ENCODE measurements around the gene PRKCZ.

The PRKCZ gene

GRCh38 chr1:2194898-2195673 lies 144.9 kb downstream of the PRKCZ start:
- peak; percentile 86 for DNase-seq (ENCODE audit: low spot score)

GRCh38 chr1:2195785-2196184 lies 145.6 kb downstream of the PRKCZ start:
- DNase-seq (ENCODE audit: low spot score) = no peak

DNA sequence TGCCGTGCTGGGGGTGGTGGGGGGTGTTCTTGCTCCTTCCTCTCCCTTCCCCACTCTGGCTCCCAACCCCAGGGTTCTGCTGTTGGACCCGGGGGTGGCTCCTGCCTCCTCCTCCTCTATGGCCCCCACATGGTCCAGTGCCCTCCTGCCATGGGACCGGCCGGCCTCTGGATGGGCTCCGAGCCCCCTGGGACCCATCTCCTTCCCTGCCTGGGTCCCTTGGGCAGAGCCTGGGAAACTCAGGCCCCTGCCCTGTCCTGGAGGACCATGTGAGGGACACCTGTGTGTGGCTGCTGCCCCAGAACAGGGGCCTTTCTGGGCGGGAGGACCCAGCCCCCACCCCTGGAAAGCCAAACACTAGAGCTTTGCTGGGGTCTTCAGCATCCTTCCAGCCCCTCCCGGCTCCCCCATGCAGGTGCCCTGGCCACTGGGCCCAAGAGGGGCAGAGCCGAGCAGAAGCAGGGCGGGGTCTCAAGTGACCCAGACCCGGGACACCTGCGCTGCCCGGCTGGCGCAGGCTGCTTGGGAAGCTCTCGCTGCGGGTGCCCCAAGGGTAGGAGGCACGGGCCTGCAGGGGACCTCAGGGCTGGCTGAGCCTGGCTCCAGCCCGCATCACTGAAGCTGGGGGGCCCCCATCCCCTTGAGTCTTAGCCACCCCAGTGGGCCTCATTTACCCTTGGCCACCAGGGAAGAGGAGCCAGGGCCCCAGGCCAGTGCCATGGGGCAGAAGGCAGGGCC lies 146.9 kb downstream of the PRKCZ start:
- DNase-seq (ENCODE audit: low spot score) = no peak

DNA sequence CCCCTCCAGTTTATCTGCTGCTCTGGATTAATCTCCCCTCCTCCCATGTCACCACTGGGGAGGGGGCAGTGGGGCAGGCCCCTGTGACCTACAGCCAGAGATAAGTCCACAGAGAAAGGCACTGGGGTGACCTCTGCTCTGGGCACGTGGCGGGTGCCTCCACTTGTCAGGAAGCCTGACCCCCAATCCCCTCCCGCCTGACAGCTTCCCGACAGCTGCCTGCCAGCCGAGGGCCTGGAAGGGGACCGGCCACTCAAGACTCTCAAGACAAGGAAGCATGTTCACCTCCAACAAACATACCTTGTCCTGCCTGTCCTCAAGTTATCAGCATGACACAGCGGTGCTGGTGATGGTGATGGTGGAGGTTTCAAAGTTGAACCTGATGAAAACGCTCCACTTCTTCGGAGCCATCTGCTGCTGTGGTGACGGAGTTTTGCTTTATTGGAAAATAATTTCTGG lies 147.5 kb downstream of the PRKCZ start:
- no peak for DNase-seq (ENCODE audit: low spot score)

GRCh38 chr1:2198571-2198970 lies 148.4 kb downstream of the PRKCZ start:
- no peak for DNase-seq (ENCODE audit: low spot score)

GRCh38 chr1:2199042-2199810 lies 149.0 kb downstream of the PRKCZ start:
- DNase-seq (ENCODE audit: low spot score) = peak; percentile 88

DNA sequence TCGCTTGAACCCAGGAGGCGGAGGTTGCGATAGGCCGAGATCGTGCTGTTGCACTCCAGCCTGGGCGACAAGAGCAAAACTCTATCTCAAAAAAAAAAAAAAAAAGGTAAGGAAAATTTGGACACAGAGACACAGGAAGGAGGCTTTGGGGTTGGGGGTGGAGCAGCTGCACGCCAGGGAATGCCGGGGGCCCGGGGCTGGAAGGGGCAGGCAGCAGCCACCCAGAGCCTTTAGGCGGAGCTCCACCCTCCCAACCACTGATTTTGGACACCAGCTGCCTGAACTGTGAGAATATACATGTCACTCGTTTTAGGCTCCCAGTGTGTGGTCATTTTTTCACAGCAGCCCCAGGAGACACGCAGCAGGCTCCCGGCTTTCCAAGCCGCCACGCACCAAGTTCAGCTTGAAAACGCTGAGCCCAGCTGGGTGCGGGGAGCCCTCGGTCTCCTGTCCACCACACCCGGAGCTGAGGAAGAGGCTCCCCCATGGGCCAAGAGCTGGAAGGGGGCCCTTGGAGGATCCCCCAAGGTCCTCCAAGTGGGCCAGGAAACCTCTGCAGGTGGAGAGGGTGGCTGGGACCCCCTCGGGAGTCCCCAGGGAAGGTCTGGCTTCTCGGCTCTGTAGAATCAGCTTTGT lies 150.2 kb downstream of the PRKCZ start:
- DNase-seq (ENCODE audit: low spot score) = no peak

GRCh38 chr1:2201062-2201461 lies 150.9 kb downstream of the PRKCZ start:
- DNase-seq (ENCODE audit: low spot score) = no peak

DNA sequence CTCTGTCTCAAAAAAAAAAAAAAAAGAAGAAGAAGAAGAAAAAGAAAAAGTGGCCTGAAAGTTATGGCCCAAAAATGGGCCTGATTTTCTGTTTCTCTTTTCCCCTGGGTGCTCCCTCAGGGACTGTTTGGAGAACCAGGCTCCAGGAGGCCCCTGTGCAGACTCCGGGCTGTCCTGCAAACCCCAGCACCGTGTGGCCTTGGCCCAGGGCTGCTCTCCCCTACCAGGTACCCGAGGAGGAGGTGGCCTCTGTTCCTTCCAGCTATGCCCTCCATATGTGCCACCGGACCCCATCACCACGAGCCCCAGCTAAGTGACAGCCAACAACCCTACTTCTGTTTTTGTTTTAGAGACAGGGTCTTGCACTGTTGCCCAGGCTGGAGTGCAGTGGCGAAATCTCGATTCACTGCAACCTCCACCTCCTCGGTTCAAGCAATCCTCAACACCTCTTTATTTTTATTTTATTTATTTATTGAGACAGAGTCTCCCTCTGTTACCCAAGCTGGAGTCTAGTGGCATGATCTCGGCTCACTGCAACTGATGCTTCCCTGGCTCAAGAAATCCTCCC lies 151.9 kb downstream of the PRKCZ start:
- DNase-seq (ENCODE audit: low spot score) = no peak

DNA sequence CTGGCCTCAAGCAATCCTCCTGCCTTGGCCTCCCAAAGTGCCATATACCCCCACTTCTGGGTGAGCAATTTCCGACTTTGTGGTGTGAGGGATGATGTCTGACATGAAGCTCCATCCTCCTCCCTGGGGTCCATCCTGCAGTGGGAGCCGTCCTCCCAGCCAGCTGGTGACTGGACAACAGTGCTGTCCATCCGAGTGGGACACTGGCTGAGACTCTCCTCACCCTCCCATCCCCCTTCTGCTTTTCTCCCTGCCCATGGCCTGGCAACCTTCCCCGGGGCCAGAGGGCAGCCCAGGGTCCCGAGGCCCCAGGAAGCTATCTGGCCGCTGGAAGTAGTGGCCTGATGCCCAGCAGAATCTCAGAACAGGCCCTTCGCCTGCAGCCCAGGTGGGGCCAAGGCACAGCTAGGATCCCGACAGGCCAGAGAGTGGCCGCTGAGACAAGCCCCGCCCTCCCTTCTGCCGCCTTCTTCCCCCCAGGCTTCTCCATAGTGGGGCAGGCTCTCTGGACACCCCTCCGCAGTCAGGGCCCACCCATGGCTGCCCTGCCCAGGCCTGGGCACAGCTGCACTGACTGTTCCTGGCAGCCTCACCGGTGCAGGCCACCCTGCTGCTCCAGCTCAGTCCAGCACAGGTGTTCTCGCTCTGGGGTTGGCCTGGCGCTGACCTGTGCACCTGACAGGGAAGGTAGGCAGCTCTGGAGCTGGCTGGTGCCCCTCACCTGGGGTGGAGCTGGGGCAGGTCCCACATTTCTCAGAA lies 152.8 kb downstream of the PRKCZ start:
- DNase-seq (ENCODE audit: low spot score) = no peak

- no peak for DNase-seq (ENCODE audit: low spot score)
Observed at GRCh38 chr1:2203671-2204414, 153.6 kb downstream of the PRKCZ start.

DNA sequence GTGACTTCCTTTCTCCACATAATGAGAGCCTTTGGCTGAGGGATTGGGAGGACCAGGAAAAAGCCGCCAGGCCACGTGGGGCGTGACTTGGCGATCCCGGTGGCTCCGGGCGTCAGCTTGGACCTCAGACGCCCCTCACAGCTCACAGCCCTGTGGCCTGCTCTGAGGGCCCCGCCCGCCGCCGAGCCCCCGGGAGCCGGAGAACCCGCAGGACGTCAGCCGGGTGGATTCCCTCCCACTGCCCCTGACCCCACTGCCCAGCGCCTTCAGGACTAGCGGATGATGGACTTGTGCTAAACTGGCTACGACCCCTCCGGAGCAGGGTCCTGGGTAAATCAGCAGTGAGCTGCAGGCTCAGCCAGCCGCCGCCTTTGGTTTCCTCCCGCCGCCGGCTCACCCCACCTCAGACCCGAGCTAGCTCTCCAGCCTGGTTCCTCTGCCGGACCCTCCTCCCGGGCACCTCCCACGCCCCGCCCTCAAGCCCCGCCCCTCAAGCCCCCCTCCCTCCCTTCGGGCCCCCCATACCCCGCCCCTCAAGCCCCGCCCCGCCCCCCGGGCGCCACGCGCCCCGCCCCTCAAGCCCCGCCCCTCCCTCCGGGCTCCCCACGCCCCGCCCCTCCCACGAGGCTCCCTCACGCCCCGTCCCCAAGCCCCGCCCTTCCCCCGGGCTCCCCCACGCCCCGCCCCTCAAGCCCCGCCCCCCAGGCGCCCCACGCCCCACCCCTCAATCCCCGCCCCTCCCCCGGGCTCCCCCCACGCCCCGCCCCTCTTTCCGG lies 154.4 kb downstream of the PRKCZ start:
- peak; percentile 87 for DNase-seq (ENCODE audit: low spot score)

GRCh38 chr1:2205191-2205952 lies 155.2 kb downstream of the PRKCZ start:
- peak; percentile 98 for DNase-seq (ENCODE audit: low spot score)

GRCh38 chr1:2206813-2207487 lies 156.7 kb downstream of the PRKCZ start:
- DNase-seq (ENCODE audit: low spot score) = no peak

- no peak for DNase-seq (ENCODE audit: low spot score)
Observed at GRCh38 chr1:2208309-2209239, 158.4 kb downstream of the PRKCZ start.

GRCh38 chr1:2209400-2210083 lies 159.3 kb downstream of the PRKCZ start:
- DNase-seq (ENCODE audit: low spot score) = no peak
